Measurements from ENCODE around the gene PCDHGC5. TPM values are rescaled to one million over a fixed set of nuclear protein-coding genes. Genes with fewer than 3 reads are reported as not detected.

PCDHGC5 gene
- total and polyA plus RNA-seq, 8 donors = 0.09 to 0.98 (median 0.63) TPM

- no peaks in the 10 kb centered on the region for H3K27me3 ChIP-seq
- H3K4me1 ChIP-seq = no peaks in the 10 kb centered on the region
- DNase-seq (no peak), FAIRE-seq (no peak), ATAC-seq (no peak)
- H3K4me3 ChIP-seq = no peak overlapping the region
- WGBS, 2 donors = 94 to 100% methylated on average over 2 of the region's 2 CpGs
- TF ChIP-seq CTCF (IDR thresholded peaks at IDR 0.05) = no peak
- H3K9me3 ChIP-seq = no peaks in the 10 kb centered on the region
- H3K36me3 ChIP-seq = no peaks in the 10 kb centered on the region
- no peak overlapping the region for H3K27ac ChIP-seq
- intact Hi-C loops (cut with DNase I) = no loop called here
These were observed 14.8 kb downstream of the PCDHGC5 start for GRCh38 chr5:141503681-141504080.

- no peaks in the 10 kb centered on the region for H3K36me3 ChIP-seq
- FAIRE-seq = no peak
- H3K27me3 ChIP-seq = no peaks in the 10 kb centered on the region
- H3K9me3 ChIP-seq = no peaks in the 10 kb centered on the region
- no peak for DNase-seq
- no peaks in the 10 kb centered on the region for H3K4me1 ChIP-seq
- 91 to 95% methylated on average over 4 of the region's 4 CpGs for WGBS, 2 donors
- TF ChIP-seq CTCF (IDR thresholded peaks at IDR 0.05) = no peak
- intact Hi-C loops (cut with DNase I) = no loop called here
- H3K4me3 ChIP-seq = no peak overlapping the region
- no peak for ATAC-seq
- no peak overlapping the region for H3K27ac ChIP-seq
These were observed 15.3 kb downstream of the PCDHGC5 start for GRCh38 chr5:141504216-141504615.

- Histone ChIP-seq H3K27ac (no peak overlapping the region), H3K27me3 (no peaks in the 10 kb centered on the region), H3K9me3 (no peaks in the 10 kb centered on the region), H3K4me1 (no peaks in the 10 kb centered on the region), H3K36me3 (no peaks in the 10 kb centered on the region), H3K4me3 (no peak overlapping the region)
- intact Hi-C loops (cut with DNase I) = no loop called here
- no peak for ATAC-seq
- no peak for FAIRE-seq
- no peak for TF ChIP-seq CTCF (IDR thresholded peaks at IDR 0.05)
- WGBS, 2 donors = 88 to 92% methylated on average over 8 of the region's 8 CpGs
- no peak for DNase-seq
These were observed 17.7 kb downstream of the PCDHGC5 start for GRCh38 chr5:141506381-141507155.

- peak in 3 of 4 donors; percentile 3 to 14 (median 9) for ATAC-seq
- Histone ChIP-seq H3K27ac (no peak overlapping the region), H3K4me3 (no peak overlapping the region), H3K9me3 (no peaks in the 10 kb centered on the region), H3K36me3 (no peaks in the 10 kb centered on the region), H3K4me1 (no peaks in the 10 kb centered on the region), H3K27me3 (no peaks in the 10 kb centered on the region)
- TF ChIP-seq CTCF (IDR thresholded peaks at IDR 0.05) = no peak
- no peak for FAIRE-seq
- intact Hi-C loops (cut with DNase I) = no loop called here
- 83 to 91% methylated on average over 11 of the region's 11 CpGs for WGBS, 2 donors
- DNase-seq = no peak
These were observed 18.7 kb downstream of the PCDHGC5 start for GRCh38 chr5:141507387-141508091.

- Histone ChIP-seq H3K27ac (peak overlapping the region in 1 of 4 donors; percentile 51), H3K4me3 (no peak overlapping the region), H3K36me3 (no peaks in the 10 kb centered on the region), H3K4me1 (no peaks in the 10 kb centered on the region), H3K9me3 (no peaks in the 10 kb centered on the region), H3K27me3 (no peaks in the 10 kb centered on the region)
- intact Hi-C loops (cut with DNase I) = no loop called here
- no peak for TF ChIP-seq CTCF (IDR thresholded peaks at IDR 0.05)
- FAIRE-seq = no peak
- 69 to 71% methylated on average over 9 of the region's 9 CpGs for WGBS, 2 donors
- ATAC-seq = no peak
- no peak for DNase-seq
These were observed 19.5 kb downstream of the PCDHGC5 start for GRCh38 chr5:141508440-141508797.

All from pancreas (tissue), 10 donors.